Right lobe of liver (tissue), 6 donors: ENCODE data around the gene LOXL1. TPM values are rescaled to one million over a fixed set of nuclear protein-coding genes. Genes with fewer than 3 reads are reported as not detected.

ENCODE experiments used
- ATAC-seq, 4 donors: fragments of 200-7000 bp; cut with Tn5 transposase; one replicate each; pipeline ENCODE4 v1.9.1; 2020; ENCODE audit warnings: mild to moderate bottlenecking in 4 of 4, moderate library complexity in 4 of 4
- DNase-seq, 3 donors: peaks; one replicate each; pipeline ENCODE4 v3.0.0-alpha.2; 2020
- H3K27ac ChIP-seq, 3 donors: fragments of 200-600 bp; one replicate each; pipeline ENCODE4 v1.8.0; 2022
- H3K27me3 ChIP-seq, 2 donors: fragments of 200-600 bp; one replicate each; pipeline ENCODE4 v1.8.0; 2022
- H3K36me3 ChIP-seq, 4 donors: fragments of 200-600 bp; sonication (generic) in 1 of 4; one replicate each; pipeline versions ENCODE4 v1.5.1 to v1.8.0; 2017 to 2022; ENCODE audit warnings: control low read depth in 1 of 4
- H3K4me1 ChIP-seq, 4 donors: fragments of 200-600 bp; sonication (generic) in 1 of 4; one replicate each; pipeline versions ENCODE4 v1.5.1 to v1.8.0; 2017 to 2022; ENCODE audit warnings: control low read depth in 1 of 4
- H3K4me3 ChIP-seq, 3 donors: fragments of 200-600 bp; one replicate each; pipeline ENCODE4 v1.8.0; 2022
- H3K9me3 ChIP-seq, 4 donors: fragments of 200-600 bp; sonication (generic) in 1 of 4; one replicate each; pipeline versions ENCODE4 v1.5.1 to v1.8.0; 2017 to 2022; ENCODE audit warnings: control low read depth in 1 of 4
- POLR2A ChIP-seq: fragments of 450-650 bp; IDR thresholded peaks from one replicate; pipeline ENCODE4 v1.6.1; 2017; ENCODE audit warnings: antibody characterized with exemption, mild to moderate bottlenecking
- WGBS: methylation state at CpG from one replicate; pipeline ENCODE4 v1.1.6; 2018; ENCODE audit warnings: low coverage, low lambda C conversion rate; ENCODE audit not compliant: insufficient coverage; ENCODE audit errors: missing lambda C conversion rate; 5-methylcytosine and 5-hydroxymethylcytosine counted together
- intact Hi-C, 2 donors: fragments of 100-400 bp; cut with DNase I; formaldehyde crosslinking; loops; one replicate each; pipeline versions ENCODE4 v1.11.2 to v1.14.1; 2022
- total RNA-seq, 6 experiments: library from RNA; depleted of rRNA in 2 of 6; stranded (reverse); fragments of >200 nt in 2 of 6; fragmentation: NEBNext Ultra II Directional in 3 of 6; extraction: Animal tissue kit (Norgen Biotek cat#: 25700) in 3 of 6; gene quantifications; one replicate each; pipeline versions ENCODE4 v1.1.0 to v1.2.4, GENCODE V29; 2016 to 2023
- TF ChIP-seq, protein P1 (sequence below), 4 donors: fragments of 200-600 bp in 3 of 4; fragments of 450-650 bp in 1 of 4; IDR thresholded peaks; one replicate each; pipeline versions ENCODE4 v1.5.1 to v1.8.0; 2016 to 2022; ENCODE audit warnings: antibody characterized with exemption in 4 of 4, mild to moderate bottlenecking in 2 of 4
- donor health status: DM: no; HTN: yes; CAD: no.
- donor health status: DM: no; HTN: no; CAD: no.
- donor health status: DM: no; HTN: no; CAD: no.
- donor health status: DM: no; HTN: yes; CAD: no.
- donor health status: DM: no; HTN: yes; CAD: no.

The LOXL1 gene
- total RNA-seq, 6 experiments from 2014 or later, result 0.29 to 2.3 (median 0.83) TPM

DNA sequence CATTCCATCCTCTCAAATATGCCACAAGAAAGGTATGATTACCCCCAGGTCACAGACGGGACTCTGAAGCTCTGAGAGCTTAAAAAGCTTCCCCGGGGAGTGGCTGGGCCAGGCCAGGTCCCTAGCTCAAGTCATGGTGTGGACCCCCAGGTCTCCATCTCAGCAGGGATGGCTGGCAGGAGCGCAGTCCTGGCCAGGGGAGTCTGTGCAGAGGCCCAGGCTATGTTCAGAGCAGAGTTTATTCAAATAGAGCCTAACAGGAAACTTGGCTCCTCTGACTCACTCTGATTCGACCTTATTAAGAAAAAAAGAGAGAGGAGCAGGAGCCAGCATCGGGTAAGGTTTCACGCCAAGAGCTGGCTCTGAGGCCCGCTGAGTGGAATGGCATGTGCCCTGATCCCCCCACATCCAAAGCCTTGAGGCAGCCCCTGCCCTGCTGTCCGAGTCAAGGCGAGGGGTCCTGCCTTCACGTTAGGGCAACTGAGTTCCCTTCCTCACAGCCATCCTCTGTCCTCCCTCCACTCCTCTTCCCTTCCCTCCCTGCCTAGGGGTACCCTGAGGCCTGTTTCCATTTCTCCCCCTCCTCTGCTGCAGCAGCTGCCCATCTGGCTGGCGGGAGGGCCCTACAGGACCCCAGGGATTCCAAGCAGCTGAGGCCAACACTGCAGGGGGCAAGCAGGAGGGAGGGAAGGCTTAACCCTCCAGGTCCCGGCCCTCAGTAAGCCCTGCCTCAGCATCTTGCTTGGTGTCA is 1.9 kb upstream of the LOXL1 start:
- ATAC-seq (peak in 3 of 4 donors; percentile 3 to 45 (median 31)), DNase-seq (peak in 1 of 3 donors; percentile 34)
- H3K36me3 ChIP-seq, result no peaks in the 10 kb centered on the region

DNA sequence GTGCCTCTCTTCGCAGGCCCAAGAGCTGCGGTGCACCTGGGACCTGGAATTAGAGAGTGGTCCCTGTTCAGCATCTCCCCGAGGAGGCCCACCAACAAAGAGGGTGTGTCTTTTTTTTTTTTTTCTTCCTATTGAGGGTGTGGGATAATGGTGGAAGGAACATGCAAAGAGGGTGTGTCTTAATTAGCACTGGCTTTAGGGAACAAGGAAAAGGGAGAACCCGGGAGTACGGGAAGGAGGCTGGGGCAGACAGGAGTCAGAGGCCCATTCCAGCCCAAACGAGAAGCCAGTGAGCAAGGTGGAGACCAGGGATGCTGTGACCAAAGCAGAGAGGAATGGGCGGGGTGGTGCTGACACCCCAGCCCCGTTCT is 429 bp upstream of the LOXL1 start:
- Histone ChIP-seq H3K27me3 (peaks cover 0 to 7% of the 10 kb centered on the region in 2 donors), H3K4me3 (no peak overlapping the region), H3K27ac (no peak overlapping the region), H3K4me1 (no peaks in the 10 kb centered on the region), H3K36me3 (no peaks in the 10 kb centered on the region), H3K9me3 (no peaks in the 10 kb centered on the region)
- ATAC-seq (no peak), DNase-seq (no peak)
- WGBS, result 68% methylated on average over 7 of the region's 8 CpGs
- no peak for TF ChIP-seq POLR2A
- intact Hi-C loops, result no loop called here

More for the DNA sequence above, 1.9 kb upstream of the LOXL1 start:
- Histone ChIP-seq H3K27me3 (peaks cover 0 to 7% of the 10 kb centered on the region in 2 donors), H3K4me1 (no peaks in the 10 kb centered on the region), H3K4me3 (no peak overlapping the region), H3K27ac (no peak overlapping the region), H3K9me3 (no peaks in the 10 kb centered on the region)
- TF ChIP-seq POLR2A, result no peak
- TF ChIP-seq, protein P1, sequence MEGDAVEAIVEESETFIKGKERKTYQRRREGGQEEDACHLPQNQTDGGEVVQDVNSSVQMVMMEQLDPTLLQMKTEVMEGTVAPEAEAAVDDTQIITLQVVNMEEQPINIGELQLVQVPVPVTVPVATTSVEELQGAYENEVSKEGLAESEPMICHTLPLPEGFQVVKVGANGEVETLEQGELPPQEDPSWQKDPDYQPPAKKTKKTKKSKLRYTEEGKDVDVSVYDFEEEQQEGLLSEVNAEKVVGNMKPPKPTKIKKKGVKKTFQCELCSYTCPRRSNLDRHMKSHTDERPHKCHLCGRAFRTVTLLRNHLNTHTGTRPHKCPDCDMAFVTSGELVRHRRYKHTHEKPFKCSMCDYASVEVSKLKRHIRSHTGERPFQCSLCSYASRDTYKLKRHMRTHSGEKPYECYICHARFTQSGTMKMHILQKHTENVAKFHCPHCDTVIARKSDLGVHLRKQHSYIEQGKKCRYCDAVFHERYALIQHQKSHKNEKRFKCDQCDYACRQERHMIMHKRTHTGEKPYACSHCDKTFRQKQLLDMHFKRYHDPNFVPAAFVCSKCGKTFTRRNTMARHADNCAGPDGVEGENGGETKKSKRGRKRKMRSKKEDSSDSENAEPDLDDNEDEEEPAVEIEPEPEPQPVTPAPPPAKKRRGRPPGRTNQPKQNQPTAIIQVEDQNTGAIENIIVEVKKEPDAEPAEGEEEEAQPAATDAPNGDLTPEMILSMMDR (IDR thresholded peaks at IDR 0.05), result no peak
- 27% methylated on average over 5 of the region's 12 CpGs for whole genome bisulfite sequencing
- intact Hi-C loops, result no loop called here

DNA sequence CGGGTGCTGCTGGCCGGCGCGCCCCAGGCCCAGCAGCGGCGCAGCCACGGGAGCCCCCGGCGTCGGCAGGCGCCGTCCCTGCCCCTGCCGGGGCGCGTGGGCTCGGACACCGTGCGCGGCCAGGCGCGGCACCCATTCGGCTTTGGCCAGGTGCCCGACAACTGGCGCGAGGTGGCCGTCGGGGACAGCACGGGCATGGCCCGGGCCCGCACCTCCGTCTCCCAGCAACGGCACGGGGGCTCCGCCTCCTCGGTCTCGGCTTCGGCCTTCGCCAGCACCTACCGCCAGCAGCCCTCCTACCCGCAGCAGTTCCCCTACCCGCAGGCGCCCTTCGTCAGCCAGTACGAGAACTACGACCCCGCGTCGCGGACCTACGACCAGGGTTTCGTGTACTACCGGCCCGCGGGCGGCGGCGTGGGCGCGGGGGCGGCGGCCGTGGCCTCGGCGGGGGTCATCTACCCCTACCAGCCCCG is 777 bp downstream of the LOXL1 start:
- H3K36me3 ChIP-seq, result no peaks in the 10 kb centered on the region
- H3K27me3 ChIP-seq, result peaks cover 0 to 7% of the 10 kb centered on the region in 2 donors
- no peaks in the 10 kb centered on the region for H3K4me1 ChIP-seq
- intact Hi-C loops, result no loop called here
- DNase-seq (peak in 2 of 3 donors; percentile 53 to 69), ATAC-seq (peak in 3 of 4 donors; percentile 6 to 22 (median 20))
- no CpG with 5 or more reads among the region's 65 CpGs for WGBS
- TF ChIP-seq, protein P1 (IDR thresholded peaks at IDR 0.05), result no peak
- TF ChIP-seq POLR2A, result no peak
- H3K4me3 ChIP-seq, result peak overlapping the region; percentile 28 to 38 (median 34)
- no peaks in the 10 kb centered on the region for H3K9me3 ChIP-seq
- H3K27ac ChIP-seq, result no peak overlapping the region

DNA sequence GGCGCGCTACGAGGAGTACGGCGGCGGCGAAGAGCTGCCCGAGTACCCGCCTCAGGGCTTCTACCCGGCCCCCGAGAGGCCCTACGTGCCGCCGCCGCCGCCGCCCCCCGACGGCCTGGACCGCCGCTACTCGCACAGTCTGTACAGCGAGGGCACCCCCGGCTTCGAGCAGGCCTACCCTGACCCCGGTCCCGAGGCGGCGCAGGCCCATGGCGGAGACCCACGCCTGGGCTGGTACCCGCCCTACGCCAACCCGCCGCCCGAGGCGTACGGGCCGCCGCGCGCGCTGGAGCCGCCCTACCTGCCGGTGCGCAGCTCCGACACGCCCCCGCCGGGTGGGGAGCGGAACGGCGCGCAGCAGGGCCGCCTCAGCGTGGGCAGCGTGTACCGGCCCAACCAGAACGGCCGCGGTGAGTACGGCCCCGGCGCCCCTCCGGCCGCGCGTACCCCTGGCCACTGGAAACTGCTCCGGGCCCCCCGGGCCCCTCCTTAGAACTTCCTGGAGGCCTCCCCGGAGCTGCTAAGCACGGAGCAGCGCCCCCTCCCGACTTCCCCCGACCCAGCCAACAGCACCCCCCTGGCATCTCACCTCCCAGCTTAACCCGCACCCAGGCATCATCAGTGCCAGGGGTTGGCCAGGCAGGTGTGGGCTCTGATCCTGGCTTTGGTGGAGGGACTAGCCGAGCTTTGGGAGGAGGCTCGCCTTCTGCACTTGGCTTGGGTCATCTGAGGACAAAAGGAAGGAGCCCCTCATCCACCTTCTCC is 1.4 kb downstream of the LOXL1 start:
- DNase-seq, result peak in 2 of 3 donors; percentile 56 to 72
- intact Hi-C loops, result no loop called here
- no peaks in the 10 kb centered on the region for H3K9me3 ChIP-seq
- H3K4me1 ChIP-seq, result no peaks in the 10 kb centered on the region
- H3K36me3 ChIP-seq, result no peaks in the 10 kb centered on the region
- ATAC-seq, result peak; percentile 45 to 66 (median 54)
- peaks cover 0 to 7% of the 10 kb centered on the region in 2 donors for H3K27me3 ChIP-seq
- H3K27ac ChIP-seq, result no peak overlapping the region
- 8% methylated on average over 10 of the region's 78 CpGs for WGBS
- H3K4me3 ChIP-seq, result peak overlapping the region; percentile 28 to 38 (median 34)
- TF ChIP-seq POLR2A, result no peak
- TF ChIP-seq, protein P1 (IDR thresholded peaks at IDR 0.05), result peak in 3 of 4 donors; percentile 10 to 29 (median 26)

DNA sequence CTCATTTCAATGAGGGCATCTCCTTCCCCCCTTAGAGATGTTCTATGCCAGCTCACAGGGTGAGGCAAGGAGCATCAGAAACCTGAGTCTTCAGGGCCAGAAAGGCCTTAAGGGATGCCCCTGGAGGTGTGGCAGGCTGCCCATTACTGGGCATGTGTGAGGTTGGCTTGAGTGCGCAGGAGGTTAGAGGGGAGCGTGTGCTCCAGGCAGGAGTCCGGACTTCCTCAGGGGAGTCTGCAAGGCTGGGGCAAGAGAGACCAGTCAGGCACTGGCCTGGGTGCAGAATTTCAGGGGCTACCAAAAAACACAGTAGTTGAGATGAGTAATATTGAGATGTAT is 1.9 kb downstream of the LOXL1 start:
- H3K9me3 ChIP-seq, result no peaks in the 10 kb centered on the region
- no peaks in the 10 kb centered on the region for H3K4me1 ChIP-seq
- no peak for TF ChIP-seq POLR2A
- TF ChIP-seq, protein P1 (IDR thresholded peaks at IDR 0.05), result no peak
- H3K4me3 ChIP-seq, result peak overlapping the region in 1 of 3 donors; percentile 38
- H3K27me3 ChIP-seq, result peaks cover 0 to 7% of the 10 kb centered on the region in 2 donors
- no peaks in the 10 kb centered on the region for H3K36me3 ChIP-seq
- WGBS, result 83% methylated on average over 1 of the region's 3 CpGs
- ATAC-seq (no peak), DNase-seq (peak in 1 of 3 donors; percentile 22)
- intact Hi-C loops, result no loop called here
- no peak overlapping the region for H3K27ac ChIP-seq
